Upper lobe of left lung (tissue), 6 donors: ENCODE data around the gene PRR7. TPM values are rescaled to one million over a fixed set of nuclear protein-coding genes. Genes with fewer than 3 reads are reported as not detected.
A peak's percentile ranks its signal among the peaks of the same experiment; 100 is the strongest.

ENCODE experiments used
- ATAC-seq, 2 donors: fragments of 200-7000 bp; cut with Tn5 transposase; one replicate each; pipeline ENCODE4 v1.9.1; 2022; ENCODE audit warnings: mild to moderate bottlenecking in 2 of 2, moderate library complexity in 2 of 2; ENCODE audit not compliant: low FRiP score in 2 of 2
- DNase-seq, 2 donors: peaks; one replicate each; pipeline ENCODE4 v3.0.0-alpha.2; 2019 to 2020
- H3K27ac ChIP-seq, 4 donors: fragments of 200-600 bp; sonication (generic); one replicate each; pipeline ENCODE4 v1.5.1; 2016 to 2019
- H3K27me3 ChIP-seq, 4 donors: fragments of 200-600 bp; sonication (generic); one replicate each; pipeline ENCODE4 v1.5.1; 2017 to 2019
- H3K36me3 ChIP-seq, 4 donors: fragments of 200-600 bp; sonication (generic); one replicate each; pipeline ENCODE4 v1.5.1; 2016 to 2019
- H3K4me1 ChIP-seq, 4 donors: fragments of 200-600 bp; sonication (generic); one replicate each; pipeline ENCODE4 v1.5.1; 2018 to 2019
- H3K4me3 ChIP-seq, 4 donors: fragments of 200-600 bp; sonication (generic); one replicate each; pipeline ENCODE4 v1.5.1; 2017 to 2019; ENCODE audit warnings: mild to moderate bottlenecking in 2 of 4, moderate library complexity in 1 of 4
- H3K9me3 ChIP-seq, 4 donors: fragments of 200-600 bp; sonication (generic); one replicate each; pipeline ENCODE4 v1.5.1; 2018 to 2019
- EP300 ChIP-seq, 4 donors: sonication (generic); formaldehyde crosslinking; IDR thresholded peaks; one replicate each; pipeline ENCODE4 v1.5.1; 2017; ENCODE audit warnings: antibody characterized with exemption in 4 of 4, control low read depth in 2 of 4
- POLR2A ChIP-seq, 4 donors: fragments of 450-650 bp; IDR thresholded peaks; one replicate each; pipeline ENCODE4 v1.5.1; 2016 to 2017; ENCODE audit warnings: antibody characterized with exemption in 4 of 4, mild to moderate bottlenecking in 2 of 4
- POLR2AphosphoS5 ChIP-seq, 2 donors: sonication (generic); formaldehyde crosslinking; IDR thresholded peaks; one replicate each; pipeline ENCODE4 v1.5.1; 2017; ENCODE audit warnings: antibody characterized with exemption in 2 of 2
- WGBS, 2 donors: methylation state at CpG; one replicate each; pipeline ENCODE4 v1.1.5; 2017 to 2018; 5-methylcytosine and 5-hydroxymethylcytosine counted together
- total RNA-seq, 6 donors: library from RNA; depleted of rRNA in 4 of 6; stranded (reverse); fragments of >200 nt in 4 of 6; gene quantifications; one replicate each; pipeline versions ENCODE4 v1.1.0 to v1.2.1, GENCODE V29; 2016 to 2021
- TF ChIP-seq, protein P1 (sequence below), 6 experiments: fragments of 450-650 bp in 4 of 6; fragments of 200-600 bp in 2 of 6; sonication (generic) in 2 of 6; IDR thresholded peaks; one replicate each; pipeline ENCODE4 v1.5.1; 2016 to 2019; ENCODE audit warnings: antibody characterized with exemption in 6 of 6
- donor health status: DM: no; HTN: no; CAD: no; lungs with moderate emphysema.
- donor health status: DM: no; HTN: yes; CAD: no; lungs with severe emphysema.

PRR7 gene
- total RNA-seq, 6 donors from 2014 or later = 1.6 to 9.2 (median 3.4) TPM

DNA sequence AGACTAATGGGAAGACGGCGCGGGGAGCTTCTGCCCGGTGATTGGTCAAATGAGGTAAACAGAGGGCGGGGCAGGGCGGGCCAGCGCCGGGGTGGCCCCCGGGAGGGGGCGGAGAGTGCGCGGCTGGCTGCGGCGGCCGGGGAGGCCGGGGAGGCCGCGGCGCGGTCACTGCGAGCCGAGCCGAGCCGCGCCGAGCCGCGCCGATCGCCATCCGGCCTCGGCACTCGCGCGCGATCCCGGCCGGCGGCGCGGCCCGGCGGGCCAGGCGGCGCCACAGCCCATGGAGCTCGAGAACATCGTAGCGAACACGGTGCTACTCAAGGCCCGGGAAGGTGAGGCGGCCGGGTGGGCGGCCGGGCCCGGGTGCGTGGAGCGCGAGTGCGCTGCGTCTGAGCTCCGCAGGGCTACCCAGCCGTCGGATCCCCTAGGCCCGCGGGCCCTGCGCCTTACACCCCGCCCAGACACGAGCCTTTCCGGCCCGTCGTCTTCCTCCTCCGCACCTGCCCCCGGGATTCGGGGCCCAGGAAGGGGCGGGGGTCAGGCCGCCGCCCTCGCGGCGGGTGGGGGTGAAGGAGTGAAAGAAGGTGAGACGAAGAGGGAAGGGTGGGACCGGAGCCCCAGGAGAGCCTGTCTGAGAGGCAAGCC is 19.9 kb upstream of the PRR7 start, which contains the start of gene GRK6:
Gene GRK6, plus strand, starts transcription at position 111 of the 645 bp plus-strand sequence. Its CDS starts 170 bp downstream, at position 281.
- TF ChIP-seq POLR2A (IDR thresholded peaks at IDR 0.05) (peak in 3 of 4 donors; percentile 40 to 41 (median 40)), EP300 (IDR thresholded peaks at IDR 0.05) (no peak), POLR2AphosphoS5 (IDR thresholded peaks at IDR 0.05) (no peak)
- TF ChIP-seq, protein P1, sequence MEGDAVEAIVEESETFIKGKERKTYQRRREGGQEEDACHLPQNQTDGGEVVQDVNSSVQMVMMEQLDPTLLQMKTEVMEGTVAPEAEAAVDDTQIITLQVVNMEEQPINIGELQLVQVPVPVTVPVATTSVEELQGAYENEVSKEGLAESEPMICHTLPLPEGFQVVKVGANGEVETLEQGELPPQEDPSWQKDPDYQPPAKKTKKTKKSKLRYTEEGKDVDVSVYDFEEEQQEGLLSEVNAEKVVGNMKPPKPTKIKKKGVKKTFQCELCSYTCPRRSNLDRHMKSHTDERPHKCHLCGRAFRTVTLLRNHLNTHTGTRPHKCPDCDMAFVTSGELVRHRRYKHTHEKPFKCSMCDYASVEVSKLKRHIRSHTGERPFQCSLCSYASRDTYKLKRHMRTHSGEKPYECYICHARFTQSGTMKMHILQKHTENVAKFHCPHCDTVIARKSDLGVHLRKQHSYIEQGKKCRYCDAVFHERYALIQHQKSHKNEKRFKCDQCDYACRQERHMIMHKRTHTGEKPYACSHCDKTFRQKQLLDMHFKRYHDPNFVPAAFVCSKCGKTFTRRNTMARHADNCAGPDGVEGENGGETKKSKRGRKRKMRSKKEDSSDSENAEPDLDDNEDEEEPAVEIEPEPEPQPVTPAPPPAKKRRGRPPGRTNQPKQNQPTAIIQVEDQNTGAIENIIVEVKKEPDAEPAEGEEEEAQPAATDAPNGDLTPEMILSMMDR (IDR thresholded peaks at IDR 0.05) = peak in 2 of 6 experiments; percentile 30 to 38
- no peaks in the 10 kb centered on the region for H3K27me3 ChIP-seq
- ATAC-seq = peak in 1 of 2 donors; percentile 0
- no peaks in the 10 kb centered on the region for H3K9me3 ChIP-seq
- peaks cover 47 to 57% (median 53%) of the 10 kb centered on the region in 4 donors for H3K4me1 ChIP-seq
- peak; percentile 57 to 95 for DNase-seq
- H3K4me3 ChIP-seq = peak within 1 kb of the TSS; percentile 62 to 90 (median 85)
- 2% methylated on average over 25 to 41 of the region's 82 CpGs for WGBS, 2 donors
- peak within 1 kb of the TSS; percentile 91 to 94 (median 94) for H3K27ac ChIP-seq
- H3K36me3 ChIP-seq = peaks cover 0 to 14% (median 12%) of the 10 kb centered on the region in 4 donors

DNA sequence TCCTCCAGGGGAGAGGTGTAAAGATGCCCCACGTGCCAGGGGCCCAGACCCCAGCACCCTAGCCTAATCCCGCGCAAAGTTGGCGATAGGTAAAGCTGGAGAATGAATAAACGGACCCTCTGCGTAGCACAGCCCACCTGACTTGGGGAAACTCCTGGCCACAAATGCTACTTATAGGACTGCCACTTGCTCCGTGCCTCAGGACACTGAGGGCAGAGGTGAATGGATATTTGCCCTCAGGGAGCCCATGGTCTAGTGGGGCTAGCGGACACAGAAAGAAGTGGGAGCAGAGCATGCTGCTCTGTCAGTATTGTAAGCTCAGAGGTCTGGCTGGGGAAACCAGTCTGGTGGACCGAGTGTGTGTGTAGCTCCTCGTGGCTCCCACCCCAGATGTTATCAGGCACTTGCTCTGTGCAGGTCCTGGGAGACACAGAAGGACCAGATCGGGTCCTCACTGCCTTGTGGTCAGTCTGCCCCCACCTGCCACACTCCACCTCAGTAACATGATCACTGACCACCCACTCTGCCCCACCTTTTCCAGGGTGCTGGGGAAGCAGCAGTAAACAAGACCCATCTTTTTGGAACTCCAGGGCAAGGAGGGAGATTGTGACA is 19.3 kb upstream of the PRR7 start:
- H3K4me3 ChIP-seq = peak overlapping the region; percentile 62 to 90 (median 85)
- DNase-seq (no peak), ATAC-seq (no peak)
- peaks cover 2 to 21% (median 18%) of the 10 kb centered on the region in 4 donors for H3K36me3 ChIP-seq
- no peaks in the 10 kb centered on the region for H3K27me3 ChIP-seq
- peak overlapping the region; percentile 90 to 94 (median 92) for H3K27ac ChIP-seq
- no peaks in the 10 kb centered on the region for H3K9me3 ChIP-seq
- WGBS, 2 donors = 14% methylated on average over 11 of the region's 11 CpGs; no CpG with 5 or more reads in 1 of the 2 donors
- TF ChIP-seq POLR2AphosphoS5 (IDR thresholded peaks at IDR 0.05) (no peak), EP300 (IDR thresholded peaks at IDR 0.05) (no peak), POLR2A (IDR thresholded peaks at IDR 0.05) (no peak)
- TF ChIP-seq, protein P1 (IDR thresholded peaks at IDR 0.05) = no peak
- peaks cover 49 to 63% (median 57%) of the 10 kb centered on the region in 4 donors for H3K4me1 ChIP-seq

DNA sequence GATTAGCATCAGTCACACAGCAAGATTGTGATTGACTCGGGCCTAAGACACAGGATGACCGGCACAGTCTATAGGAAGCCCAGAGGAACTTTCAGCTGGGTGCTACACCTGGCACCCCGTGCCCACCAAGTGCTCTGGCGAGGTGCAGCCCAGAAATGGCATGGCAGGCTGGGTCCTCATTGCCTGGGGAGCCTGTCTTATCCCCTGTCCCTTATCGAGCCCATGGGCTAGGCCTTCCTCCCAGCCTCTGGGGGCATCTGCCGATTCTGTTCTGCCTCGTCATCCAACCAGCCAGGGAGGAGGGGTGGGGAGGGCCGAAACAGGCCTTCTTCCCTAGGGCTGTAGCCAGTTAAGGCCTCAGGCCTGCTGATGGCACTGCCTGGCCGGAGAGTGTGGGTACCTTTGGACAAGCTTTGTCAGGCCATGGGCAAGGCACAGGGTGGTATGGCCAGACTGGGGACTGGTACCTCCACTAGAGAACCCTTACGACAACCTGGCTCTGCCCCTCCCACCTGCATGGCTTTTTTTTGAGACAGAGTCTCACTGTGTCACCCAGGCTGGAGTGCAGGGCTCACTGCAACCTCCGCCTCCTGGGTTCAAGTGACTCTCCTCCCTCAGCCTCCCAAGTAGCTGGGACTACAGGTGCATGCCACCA is 18.6 kb upstream of the PRR7 start:
- Histone ChIP-seq H3K36me3 (peaks cover 4 to 28% (median 25%) of the 10 kb centered on the region in 4 donors), H3K27me3 (no peaks in the 10 kb centered on the region), H3K9me3 (no peaks in the 10 kb centered on the region), H3K4me1 (peaks cover 52 to 67% (median 58%) of the 10 kb centered on the region in 4 donors), H3K27ac (peak overlapping the region; percentile 90 to 94 (median 92)), H3K4me3 (peak overlapping the region in 3 of 4 donors; percentile 62 to 90 (median 89))
- WGBS, 2 donors = 57 to 64% methylated on average over 3 to 8 of the region's 11 CpGs
- DNase-seq (peak in 1 of 2 donors; percentile 59), ATAC-seq (no peak)
- TF ChIP-seq, protein P1 (IDR thresholded peaks at IDR 0.05) = no peak
- TF ChIP-seq POLR2AphosphoS5 (IDR thresholded peaks at IDR 0.05) (no peak), POLR2A (IDR thresholded peaks at IDR 0.05) (no peak), EP300 (IDR thresholded peaks at IDR 0.05) (no peak)

DNA sequence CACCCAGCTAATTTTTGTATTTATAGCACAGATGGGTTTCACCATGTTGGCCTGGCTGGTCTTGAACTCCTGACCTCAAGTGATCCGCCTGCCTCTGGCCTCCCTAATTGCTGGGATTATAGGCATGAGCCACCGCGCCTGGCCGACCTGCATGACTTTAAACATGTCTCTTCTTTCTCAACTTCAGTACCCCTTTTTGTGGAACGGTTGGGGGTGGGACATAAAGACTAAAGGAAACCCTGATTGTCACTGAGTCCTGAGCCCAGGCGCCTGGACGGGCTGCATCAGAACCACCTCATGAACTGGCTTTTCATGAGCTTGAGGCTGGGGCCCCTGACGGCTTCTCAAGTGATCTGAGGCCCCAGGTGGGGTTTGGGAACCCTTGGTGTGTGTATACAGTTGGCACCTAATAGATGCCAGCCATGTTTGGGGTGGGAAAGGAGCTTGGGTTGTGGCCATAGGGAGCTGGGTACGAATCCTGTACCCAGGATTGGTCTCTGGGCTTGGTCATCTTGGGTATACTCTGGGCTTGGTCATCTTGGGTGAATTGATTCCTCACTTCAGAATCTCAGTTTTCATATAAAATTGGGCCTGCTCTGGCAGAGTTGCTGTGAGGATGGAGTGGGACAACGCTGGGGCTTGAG is 17.9 kb upstream of the PRR7 start:
- 70 to 78% methylated on average over 10 of the region's 10 CpGs for WGBS, 2 donors
- ATAC-seq (no peak), DNase-seq (no peak)
- peaks cover 10 to 34% (median 32%) of the 10 kb centered on the region in 4 donors for H3K36me3 ChIP-seq
- H3K4me3 ChIP-seq = peak overlapping the region in 1 of 4 donors; percentile 89
- no peaks in the 10 kb centered on the region for H3K27me3 ChIP-seq
- H3K9me3 ChIP-seq = no peaks in the 10 kb centered on the region
- H3K4me1 ChIP-seq = peaks cover 52 to 72% (median 58%) of the 10 kb centered on the region in 4 donors
- TF ChIP-seq POLR2A (IDR thresholded peaks at IDR 0.05) = no peak
- TF ChIP-seq, protein P1 (IDR thresholded peaks at IDR 0.05) = no peak
- peak overlapping the region; percentile 90 to 94 (median 92) for H3K27ac ChIP-seq
